Stimulated activated CD8-positive, alpha-beta memory T cell treated with anti-CD3 and anti-CD28 coated beads, Interleukin-7, amount 100 ng/mL, for 1 hour (primary cell): ENCODE results near the gene CDON.

Experiments
- DNase-seq, 2 donors: peaks; one replicate each; pipeline ENCODE4 v3.0.0-alpha.2; 2020; ENCODE audit warnings: low read depth in 2 of 2

The CDON gene, protein sequence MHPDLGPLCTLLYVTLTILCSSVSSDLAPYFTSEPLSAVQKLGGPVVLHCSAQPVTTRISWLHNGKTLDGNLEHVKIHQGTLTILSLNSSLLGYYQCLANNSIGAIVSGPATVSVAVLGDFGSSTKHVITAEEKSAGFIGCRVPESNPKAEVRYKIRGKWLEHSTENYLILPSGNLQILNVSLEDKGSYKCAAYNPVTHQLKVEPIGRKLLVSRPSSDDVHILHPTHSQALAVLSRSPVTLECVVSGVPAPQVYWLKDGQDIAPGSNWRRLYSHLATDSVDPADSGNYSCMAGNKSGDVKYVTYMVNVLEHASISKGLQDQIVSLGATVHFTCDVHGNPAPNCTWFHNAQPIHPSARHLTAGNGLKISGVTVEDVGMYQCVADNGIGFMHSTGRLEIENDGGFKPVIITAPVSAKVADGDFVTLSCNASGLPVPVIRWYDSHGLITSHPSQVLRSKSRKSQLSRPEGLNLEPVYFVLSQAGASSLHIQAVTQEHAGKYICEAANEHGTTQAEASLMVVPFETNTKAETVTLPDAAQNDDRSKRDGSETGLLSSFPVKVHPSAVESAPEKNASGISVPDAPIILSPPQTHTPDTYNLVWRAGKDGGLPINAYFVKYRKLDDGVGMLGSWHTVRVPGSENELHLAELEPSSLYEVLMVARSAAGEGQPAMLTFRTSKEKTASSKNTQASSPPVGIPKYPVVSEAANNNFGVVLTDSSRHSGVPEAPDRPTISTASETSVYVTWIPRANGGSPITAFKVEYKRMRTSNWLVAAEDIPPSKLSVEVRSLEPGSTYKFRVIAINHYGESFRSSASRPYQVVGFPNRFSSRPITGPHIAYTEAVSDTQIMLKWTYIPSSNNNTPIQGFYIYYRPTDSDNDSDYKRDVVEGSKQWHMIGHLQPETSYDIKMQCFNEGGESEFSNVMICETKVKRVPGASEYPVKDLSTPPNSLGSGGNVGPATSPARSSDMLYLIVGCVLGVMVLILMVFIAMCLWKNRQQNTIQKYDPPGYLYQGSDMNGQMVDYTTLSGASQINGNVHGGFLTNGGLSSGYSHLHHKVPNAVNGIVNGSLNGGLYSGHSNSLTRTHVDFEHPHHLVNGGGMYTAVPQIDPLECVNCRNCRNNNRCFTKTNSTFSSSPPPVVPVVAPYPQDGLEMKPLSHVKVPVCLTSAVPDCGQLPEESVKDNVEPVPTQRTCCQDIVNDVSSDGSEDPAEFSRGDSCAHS (N-terminal part only)

DNA sequence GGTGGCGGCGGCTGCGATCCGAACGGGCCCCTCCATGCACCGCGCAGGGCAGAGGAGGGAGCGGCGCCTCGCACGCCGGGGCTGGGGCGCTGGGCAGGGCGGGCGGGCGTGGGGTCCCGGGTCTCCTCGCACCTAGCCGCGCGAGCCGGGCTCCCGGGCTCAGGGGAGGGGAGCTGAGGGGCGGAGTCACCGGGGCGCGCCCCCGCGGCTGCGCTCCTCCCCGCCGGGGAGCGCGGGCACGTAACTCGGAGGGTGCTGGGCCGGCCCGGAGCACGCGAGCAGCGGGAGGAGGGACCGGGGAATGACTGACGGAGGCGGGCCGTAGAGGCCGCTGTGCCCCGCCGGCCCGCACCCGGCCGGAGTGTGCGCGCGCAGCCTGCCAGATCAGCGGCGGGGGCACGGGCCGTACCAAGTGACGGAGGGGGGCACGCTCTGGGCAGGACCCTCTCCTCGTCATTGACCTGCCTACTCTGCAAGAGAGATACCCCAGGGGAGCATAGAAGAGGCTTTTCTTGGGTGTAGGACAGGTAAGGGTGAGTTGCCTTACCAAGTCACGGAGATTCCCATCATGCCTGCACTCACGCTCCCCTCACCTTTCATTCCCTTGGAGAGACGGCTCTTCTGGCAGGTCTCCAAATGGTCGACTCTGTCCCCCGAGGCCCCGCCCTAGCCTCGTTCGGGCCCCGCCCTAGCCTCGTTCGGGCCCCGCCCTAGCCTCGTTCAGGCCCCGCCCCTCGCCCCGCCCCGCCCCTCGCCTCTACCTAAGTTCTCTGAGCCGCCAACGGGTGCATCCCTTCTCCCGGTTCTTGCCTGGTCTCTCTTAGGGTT, at the start of gene CDON:
CDON (minus strand) TSS at position 188 of the 828 bp plus-strand sequence. CDS start 39,390 bp downstream, outside the sequence.
- DNase-seq, result peak; percentile 64 to 82

DNA sequence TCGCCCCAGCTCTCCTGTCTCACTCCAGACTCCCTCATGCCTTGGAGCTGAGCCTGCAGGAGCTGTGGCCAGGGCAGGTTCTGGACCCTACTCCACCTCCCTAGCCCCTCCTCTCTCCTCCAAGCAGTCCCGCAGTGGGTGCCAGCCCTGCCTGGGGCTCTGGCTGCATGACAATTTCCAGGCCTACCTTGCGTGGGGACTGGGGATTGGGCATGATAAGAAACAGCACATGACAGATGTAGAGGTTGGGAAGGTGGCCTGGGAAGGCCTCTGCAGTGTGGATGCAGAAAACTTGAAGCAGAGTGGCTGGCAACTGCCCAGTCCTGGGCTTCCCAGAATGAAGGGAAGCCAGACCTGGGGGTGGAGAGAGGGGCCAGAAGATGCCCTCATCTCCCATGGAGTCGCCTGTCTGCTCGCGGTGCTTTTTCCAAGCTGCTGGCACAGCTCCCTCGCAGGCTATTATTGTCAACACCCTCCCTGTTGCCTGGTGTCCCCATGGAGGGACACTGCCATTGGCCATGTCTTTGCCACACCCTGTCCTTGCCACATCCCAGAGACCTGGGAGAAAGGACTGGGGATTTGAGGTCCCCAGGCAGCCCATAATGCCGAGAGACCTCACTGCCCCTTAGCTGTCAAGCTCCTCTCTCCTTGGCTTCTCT, 48.9 kb upstream of the CDON start:
- no peak for DNase-seq

DNA sequence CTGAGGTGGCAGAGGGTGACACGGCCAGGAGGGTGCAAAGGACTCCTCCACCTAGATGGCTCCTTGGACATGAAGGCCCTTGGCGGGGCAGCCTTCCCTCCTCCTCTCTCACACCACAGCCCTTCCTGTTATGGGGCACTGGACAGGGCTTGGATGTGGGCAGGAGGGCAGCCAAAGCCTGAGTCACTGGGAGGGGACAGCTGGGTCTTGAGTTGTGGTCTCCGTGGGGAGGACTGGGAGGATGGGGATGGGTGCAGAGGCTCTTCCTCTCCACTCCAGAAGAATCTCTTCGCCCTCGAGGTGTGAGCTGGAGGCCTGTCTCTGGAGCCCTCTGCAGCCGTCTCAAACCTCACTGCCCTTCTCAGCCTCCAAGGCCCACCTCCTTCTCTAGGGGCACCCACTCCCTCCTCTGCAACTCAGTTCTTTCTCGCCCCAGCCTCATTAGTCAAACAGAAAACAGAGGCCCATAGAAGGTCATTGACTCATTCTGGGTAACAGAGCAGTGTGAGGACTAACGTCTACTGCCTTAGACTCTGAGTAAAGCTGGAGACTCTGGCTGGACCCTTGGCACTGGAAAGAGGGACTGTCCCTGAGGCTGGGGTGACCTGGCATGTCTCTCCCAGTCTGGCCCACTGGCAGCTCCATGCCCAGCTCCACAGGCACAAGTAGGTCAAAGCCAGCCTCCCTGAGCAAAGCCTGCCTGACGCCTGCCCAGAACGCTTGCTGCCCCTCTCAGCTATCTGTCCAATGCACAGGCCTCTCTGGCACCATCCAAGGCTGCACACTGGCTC, 47.5 kb upstream of the CDON start:
- DNase-seq, result no peak

DNA sequence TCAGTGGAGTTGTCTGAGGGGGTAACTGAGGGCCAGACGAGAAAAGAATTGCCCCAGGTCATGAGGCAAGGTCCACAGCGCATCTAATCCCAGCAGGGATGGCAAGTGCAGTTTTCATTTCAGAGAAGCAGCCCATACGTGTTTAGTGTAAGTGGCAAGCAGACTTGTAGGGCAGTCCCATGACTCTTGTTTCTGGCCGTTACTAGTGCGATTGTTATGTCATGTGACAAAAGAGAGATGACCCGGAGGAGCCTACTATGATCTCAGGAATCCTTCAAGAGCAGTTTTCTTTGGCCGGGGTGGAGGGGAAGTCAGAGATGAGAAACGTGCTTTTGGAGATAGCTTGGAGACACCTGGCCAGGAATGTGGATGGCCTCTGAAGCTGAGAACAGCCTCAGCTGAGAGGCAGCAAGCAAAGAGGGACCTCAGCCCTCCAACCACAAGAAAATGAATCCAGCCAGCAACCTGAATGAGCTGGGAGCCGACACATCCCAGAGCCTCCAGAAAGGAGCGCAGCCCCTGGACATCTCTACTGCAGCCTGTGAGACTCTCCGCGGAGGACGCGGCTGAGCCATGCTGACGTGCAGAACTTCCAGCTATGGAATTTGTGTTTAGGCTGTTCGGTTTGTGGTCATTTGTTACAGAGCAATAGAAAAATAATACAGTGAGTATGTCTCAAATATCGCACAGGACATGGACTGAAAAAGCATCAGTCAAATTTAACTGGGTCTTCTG, 44.1 kb upstream of the CDON start:
- DNase-seq, result no peak

DNA sequence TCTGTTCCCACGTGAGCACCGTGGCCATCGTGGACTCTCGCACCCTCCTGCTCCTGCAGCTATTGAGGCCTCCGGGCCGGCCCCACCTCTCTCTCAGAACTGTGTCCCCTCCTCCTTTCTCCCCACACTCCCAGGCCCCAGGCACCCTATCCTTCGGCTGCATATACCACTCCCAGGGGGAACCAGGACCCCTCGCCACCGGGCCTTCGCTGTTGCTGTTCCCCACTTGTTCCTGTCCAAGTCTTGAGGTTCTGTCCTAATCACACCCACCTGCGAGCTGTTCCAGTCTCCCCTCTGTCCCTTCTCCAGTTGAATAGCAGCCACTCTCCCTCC, 43.0 kb upstream of the CDON start:
- DNase-seq, result no peak

DNA sequence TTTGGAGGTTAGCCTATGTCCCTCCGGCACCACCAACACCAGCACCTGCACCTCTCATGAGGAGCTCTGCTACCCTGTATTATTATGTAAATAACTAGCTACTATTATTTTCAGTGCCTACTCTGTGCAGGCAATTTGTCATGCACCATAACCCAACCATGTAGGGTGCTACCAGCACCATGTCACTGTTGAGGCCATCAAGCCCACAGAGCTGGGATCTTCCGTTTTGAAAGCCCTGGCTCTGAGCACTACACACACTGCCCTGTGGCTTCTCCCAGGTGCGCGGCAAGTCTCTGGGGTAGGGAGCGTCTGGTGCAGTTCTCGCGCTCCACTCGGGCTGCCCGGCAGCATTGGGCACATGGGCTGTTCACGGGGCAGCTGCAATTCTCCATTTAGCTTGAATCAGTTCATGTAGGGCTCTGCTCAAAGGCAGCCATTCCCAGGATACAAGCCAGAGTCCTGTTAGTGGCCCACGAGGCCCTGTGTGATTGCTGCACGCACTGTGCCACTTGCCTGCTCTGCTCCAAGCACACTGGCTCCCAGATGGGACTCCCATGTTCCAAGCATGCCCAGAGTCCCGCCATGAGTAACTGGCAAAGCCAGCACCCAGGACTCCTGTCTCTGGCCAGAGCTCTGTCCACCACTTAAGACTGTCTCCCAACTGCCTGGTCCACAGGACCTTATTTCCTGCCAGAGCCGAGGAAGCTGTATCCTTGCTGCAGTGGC, 42.5 kb upstream of the CDON start:
- DNase-seq, result no peak

DNA sequence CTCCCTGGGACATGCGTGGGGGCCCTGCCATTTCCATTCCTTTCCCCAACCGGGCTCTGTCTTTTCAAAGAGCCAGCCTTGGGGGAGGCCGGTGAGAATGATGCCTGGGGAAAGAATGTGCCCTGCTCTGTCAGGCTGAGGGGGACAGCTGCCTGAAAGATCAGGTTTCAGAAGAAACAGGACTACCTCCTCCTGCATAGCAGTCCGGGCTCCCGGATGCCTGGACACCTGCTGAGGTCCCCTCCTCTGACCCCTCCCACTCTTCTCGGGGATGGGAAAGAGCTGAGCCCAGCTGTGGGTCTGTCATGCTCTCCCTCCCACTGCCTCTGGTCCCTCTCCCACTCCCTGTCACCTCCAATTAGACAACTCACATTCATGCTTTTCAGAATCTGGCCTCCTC, 41.8 kb upstream of the CDON start:
- no peak for DNase-seq

DNA sequence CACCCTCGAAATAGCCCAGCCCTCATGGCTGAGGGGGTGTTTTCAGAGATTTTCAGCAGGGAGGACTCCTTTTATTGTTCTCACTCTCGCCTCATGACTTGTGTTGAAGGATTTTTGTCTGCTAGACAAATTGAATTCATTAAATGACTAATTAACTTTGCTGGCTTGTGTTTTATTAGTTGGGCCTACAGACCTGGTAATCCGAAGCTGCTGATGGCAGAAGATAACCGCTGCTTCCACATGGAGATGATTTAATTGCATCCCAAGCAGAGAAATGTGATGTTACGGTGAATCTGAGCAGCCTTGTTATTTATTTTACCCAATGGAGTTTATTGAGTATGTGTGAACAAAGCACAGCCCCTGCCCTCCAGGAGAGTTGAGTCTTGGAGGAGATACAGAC, 40.5 kb upstream of the CDON start:
- DNase-seq, result no peak

DNA sequence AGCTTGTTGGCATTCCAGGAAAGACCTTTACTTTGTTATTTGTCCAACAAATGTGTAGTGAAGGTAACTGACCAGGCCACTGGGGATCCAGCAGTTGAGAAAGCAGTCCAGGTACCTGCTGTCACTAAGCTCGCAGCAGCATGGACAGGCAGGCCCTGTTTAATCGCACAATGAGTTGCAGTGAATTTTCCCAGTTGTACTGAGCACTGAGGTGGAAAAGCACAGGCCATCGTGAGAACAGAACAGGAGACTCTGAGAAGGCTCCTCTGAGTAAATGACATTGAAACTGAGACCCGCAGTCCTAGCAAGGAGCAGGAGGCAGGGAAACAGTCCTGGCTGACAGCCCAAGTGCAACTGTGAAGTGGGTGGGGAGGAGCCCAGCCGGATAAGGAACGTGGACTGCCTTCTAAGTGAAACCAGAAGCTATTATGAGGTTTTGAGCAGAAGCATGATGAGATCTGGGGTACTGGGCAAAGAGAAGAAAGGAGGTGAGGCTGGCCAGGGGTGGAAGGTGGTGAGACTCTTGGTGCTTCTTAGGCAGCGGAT, 39.8 kb upstream of the CDON start:
- no peak for DNase-seq

DNA sequence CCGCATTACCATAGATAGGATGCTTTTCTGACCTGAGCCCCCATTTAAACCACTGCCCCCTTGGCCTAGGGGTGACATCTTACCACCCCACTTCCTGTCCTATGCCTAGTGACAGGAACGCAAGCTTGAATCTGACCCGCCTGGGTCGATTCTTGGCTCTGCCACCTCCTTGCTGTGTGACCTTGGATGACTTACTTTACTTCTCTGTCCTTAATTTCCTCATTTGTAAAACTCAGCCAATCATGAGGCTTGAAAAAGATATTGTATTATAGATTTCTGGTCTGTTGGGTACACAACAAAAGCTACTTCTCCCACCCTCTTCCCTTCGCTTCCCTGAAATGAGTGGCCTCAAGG, 39.2 kb upstream of the CDON start:
- no peak for DNase-seq

DNA sequence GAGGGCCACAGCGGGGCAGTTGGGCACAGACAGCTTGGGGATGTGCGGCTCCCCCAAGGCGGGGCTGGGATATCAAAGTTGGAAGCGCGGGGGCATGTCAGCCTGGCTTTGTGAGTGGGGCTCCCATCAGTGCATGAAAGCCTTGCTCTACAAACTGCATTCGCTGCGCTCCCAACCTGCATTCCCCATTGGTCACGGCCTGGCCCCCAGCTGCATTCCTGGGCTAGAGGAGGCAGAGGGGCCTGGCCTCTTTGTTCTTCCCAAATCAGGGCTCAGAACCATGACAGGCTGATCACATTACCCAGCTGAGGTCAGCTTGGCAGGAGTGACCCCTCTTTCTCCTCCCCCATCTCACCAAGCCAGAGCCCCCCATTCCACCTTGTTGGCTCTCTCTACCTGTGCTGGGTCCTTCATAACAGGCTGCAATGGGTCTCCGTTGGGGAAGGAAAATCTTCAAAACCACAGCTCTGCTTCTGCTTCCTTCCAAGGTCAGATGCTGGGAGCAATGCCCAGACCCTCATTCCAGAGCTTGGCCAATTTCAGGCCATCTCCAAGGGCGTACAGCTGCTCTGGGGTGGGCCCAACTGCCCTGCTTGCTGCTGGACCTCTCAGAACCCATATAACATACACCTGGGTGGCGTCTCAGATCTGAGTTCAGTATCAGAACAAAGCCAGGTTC, 38.7 kb upstream of the CDON start:
- no peak for DNase-seq

DNA sequence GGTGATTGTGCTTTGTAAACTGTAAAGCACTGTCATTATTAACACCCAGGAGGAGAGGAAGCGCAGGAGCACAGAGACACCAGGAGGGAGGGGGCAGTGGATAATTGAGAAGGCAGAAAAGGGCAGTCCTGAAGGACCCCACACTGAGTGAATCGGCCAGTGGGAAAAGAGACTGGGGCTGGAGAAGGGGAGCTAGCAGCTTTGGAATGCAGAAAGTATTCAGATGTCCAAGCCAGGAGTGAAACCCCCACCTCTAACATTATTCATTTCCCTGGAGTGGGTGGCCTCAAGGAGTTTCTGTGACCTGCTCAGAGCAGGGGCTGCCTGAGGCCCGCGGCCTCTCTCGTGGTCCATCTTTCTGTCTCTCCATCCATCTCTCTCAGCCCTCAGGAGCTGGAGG, 38.0 kb upstream of the CDON start:
- DNase-seq, result no peak

DNA sequence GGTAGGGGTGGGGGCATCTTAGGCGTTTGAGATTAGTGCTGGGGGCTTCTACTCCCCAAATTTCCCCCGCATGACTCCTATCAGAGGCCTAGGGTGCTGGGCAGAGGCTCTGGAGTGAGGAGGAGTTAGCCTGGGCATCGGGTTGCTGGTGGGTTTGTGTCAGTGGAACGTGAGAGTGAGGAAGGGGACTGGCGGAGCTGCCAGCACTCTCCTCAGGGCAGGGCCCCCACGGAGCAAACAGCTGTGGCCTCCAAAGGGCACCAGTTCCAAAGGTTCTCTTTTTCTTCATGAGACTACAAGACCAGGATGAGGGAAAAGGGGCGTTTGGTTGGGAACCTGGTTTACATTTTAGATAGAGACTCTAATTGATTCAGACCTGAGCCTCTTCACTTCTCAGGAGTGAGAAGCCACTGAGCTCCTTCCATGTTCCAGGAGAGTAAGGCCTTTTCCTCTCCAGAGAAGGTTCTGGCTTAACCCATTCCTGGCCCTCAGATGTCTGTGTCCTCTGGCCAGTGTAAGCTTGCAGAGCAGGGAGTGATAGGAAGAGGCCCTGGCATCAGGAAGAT, 35.6 kb upstream of the CDON start:
- DNase-seq, result no peak

DNA sequence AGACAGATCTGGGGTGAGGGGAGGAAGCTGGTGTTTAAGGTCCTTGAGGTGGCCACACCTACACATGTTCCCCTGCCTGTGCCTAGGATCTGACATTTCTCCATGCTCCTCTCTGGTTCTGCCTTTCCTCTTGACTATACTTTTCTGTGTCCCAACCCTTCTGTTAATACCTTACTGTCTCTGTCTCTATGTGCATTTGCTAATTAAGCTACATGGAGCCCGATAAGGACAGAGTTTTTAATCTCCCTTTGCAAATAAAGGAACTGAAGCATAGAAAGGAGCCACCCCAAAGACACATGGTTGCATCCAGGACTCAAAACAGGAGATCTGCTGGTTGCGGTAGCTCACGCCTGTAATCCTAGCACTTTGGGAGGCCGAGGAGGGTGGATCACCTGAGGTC, 33.1 kb upstream of the CDON start:
- no peak for DNase-seq

DNA sequence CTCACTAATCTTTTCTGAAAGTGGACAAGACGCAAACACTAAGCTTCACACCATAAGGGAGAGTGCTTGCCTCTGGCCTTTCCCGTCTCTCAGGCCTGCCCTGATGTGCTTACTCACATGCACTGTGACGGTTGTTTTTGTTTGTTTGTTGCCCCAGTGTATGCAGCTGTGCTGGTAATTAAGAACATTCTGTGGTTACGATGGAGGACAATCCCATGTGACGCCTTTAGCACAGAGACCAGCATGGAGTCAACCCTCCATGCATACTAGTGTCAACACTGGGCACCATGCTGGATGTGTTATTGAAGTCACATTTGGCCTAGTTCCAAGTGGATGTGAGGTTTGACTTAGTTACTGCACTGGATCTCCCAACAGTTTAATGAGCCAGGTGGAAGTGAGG, 27.8 kb upstream of the CDON start:
- DNase-seq, result no peak

DNA sequence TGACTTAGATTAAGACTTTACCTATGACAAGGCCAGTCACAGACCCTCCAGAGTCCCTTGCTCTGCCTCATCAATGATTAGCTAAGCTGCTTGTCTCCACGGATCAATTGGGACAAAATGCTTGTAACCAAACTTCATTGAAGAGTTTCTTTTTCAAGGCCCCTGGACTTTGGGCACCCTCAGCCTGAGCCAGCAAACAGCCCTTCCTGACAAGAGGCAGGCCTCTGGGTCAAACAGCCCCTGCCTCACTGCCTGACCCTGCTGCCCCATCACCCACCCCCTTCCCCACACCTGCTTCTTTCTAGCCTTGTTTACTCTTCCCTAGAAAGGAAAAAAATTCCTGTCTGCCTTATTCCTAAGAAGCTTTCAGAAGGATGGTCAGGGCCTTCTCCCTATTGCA, 26.3 kb upstream of the CDON start:
- DNase-seq, result no peak

DNA sequence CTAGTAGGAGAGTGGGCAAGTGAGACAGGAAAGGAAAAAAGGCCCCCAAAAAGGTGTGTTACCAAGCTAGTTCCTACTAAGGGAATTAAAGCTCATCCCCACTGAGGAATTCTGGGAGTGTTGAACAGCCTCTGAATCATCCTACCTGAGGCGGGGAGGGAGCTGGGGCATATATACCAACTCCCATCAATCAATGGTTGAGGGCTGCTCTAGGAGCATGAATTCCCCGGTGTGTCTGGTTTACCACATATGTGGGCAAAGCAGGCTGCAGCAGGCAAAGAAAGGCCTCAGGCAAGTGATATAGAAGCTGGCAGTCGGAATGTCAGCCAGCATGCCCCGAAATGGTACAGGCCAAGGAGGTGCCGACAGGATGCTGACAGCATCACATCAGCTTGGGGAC, 23.6 kb upstream of the CDON start:
- no peak for DNase-seq

DNA sequence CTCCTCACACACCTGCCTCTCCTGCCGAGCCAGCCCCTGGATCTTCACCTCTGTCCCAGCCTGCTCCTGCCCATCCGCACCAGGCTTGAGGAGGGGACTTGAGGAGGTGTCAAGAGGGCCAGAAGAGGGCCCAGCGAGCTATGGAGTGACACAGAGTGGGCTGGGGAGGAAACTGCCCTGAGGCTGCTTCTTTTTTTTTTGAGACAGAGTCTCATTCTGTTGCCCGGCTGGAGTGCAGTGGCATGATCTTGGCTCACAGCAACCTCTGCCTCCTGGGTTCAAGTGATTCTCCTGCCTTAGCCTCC, 21.9 kb upstream of the CDON start:
- no peak for DNase-seq
